Caki2 (cell line): ENCODE data around the gene DNAH8. TPM values are rescaled to one million over a fixed set of nuclear protein-coding genes. Genes with fewer than 3 reads are reported as not detected.

Experiments
- total RNA-seq: library from RNA; depleted of rRNA; stranded (reverse); fragments of >200 nt; shearing (Covaris generic); gene quantifications from 2 replicates; pipeline ENCODE4 v1.2.3, GENCODE V29; 2014; ENCODE audit warnings: low replicate concordance; rRNA removed

Gene DNAH8
- total RNA-seq, 1 experiment from 2014 or later = not detected

Other genes with a start within 250 kb of the DNAH8 start
- gene BTBD9, start 75.4 kb upstream of the DNAH8 start, total RNA-seq = 9.7 and 17.0 TPM in 2 replicates
- gene GLO1, start 12.2 kb upstream of the DNAH8 start, total RNA-seq = 227 and 273 TPM in 2 replicates